HG03108 (cell line): ENCODE measurements around the gene FBXL2.
"Not testable (repeated sequence)": the region's sequence is repeated elsewhere in the genome, so short reads cannot be mapped to it uniquely, and the experiment has no call there.

ENCODE experiments used
- ATAC-seq: cut with Tn5 transposase; IDR thresholded peaks from one replicate; pipeline ENCODE4 v1.9.1; 2021; ENCODE audit warnings: moderate library complexity; ENCODE audit not compliant: unreplicated experiment

Gene FBXL2

DNA sequence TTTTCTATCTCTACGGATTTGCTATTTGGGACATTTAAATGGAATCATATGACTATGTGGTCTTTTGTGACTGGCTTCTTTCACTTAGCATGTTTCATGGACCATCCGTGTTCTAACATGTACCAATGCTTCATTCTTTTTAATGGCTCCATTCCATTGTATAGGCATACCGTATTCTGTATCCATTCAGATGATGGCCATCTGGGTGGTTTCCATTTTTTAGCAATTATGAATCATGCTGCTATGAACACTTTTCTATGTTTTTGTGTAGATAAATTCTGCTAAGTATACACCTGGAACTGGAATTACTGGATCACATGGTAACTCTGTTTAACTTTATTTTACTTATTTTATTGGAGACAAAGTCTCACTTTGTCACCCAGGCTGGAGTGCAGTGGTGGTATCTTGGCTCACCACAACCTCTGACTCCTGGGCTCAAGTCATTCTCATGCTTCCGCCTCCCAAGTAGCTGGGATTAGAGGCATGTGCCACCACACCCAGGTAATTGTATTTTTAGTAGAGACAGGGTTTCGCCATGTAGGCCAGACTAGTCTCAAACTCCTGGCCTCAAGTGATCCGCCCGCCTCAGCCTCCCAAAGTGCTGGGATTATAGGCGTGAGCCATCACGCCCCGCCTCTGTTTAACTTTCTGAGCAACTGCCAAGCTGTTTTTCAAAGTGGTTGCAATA lies 149.5 kb downstream of the FBXL2 start:
- no peak for ATAC-seq

DNA sequence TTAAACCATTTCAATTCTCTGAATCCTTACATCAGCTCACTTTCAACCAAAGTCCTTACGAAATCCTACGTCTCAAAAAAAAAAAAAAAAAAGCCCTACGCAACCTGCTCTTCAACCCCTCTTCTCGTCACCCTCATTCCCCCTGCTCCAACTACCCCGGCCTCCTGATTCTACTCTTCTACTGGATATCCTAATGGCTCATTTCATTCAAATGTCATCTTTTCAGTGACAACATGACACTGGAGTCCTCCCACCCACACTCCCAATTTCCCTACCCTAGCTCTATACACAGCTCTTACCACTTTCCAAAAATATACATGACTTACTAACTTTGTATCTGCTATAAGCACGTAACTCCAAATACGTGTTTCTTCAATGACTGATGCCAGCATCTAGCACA lies 151.5 kb downstream of the FBXL2 start:
- ATAC-seq, result no peak

DNA sequence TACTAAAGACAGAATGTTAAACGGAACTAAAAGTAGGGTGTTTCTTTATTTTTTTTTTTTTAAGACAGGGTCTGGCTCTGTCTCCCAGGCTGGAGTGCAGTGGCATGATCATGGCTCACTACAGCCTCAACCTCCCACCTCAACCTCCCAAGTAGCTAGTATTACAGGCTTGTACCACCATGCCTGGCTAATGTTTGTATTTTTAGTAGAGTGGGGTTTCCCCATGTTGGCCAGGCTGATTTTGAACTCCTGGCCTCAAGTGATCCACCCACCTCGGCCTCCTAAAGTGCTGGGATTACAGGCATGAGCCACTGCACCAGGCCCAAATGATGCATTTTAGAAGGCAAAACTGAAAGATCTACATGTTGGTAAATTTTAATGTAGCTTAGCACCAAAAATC lies 152.1 kb downstream of the FBXL2 start:
- not testable (repeated sequence) for ATAC-seq

DNA sequence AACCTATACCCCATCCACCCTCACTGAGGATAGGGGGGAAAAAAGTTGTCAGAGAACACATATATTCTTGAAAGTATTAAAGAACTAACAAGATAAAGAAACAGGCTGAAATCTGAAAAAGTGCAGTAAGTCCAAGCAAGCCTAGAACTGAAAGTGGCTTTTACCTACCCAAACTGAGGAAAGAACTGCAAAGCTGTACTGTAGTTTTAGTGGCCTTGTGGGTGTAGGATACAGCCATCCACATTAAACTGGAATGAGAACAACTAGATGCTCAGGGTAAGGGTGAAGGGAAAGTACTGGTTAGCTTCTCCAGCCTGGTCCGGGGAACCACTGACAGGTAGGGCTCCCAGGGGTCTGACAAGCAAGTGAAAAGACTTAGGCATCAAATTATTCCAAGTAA lies 152.8 kb downstream of the FBXL2 start:
- no peak for ATAC-seq

DNA sequence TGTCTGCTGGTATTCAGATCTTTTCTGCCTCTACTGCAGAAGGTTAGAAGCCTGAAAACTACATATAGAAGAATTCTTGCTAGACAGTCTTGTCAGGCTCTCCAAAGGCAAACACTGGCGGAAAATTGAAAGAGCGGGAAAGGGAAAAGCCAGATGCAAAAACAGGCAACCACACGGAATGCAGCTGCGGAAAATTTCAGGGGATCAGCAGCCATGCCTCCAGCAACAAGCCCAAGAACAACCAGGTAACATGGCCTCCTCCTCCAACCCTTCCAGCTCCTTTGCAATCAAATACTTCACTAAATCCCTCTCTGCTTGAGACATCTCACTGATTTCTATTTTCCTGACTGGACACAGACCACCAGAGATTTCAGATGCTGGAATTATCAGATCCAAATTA lies 153.3 kb downstream of the FBXL2 start:
- no peak for ATAC-seq

DNA sequence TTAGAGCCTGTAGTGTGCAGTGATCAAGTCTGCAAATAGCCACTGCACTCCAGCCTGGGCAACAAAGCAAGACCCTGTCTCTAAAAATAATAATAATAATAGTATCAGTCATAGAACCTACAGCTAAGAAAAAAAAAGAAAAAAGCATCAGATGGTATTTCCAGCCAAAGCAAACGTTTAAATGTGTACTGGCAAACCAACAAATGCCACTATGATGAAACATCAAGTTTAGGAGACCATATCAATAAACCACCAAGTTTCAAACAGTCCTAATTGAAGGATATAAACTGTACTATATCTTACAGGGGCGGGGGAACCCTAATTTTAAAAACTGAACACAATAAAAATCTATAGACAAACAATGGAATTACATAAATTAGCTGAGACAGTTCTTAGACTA lies 156.6 kb downstream of the FBXL2 start:
- no peak for ATAC-seq
